BLaER1 (cell line): ENCODE data around the gene SLC8A1.

Experiments
- H3K27ac ChIP-seq: shearing (Covaris generic); formaldehyde crosslinking; 2 replicates; pipeline ENCODE4 v1.8.1; 2022
- H3K27me3 ChIP-seq: shearing (Covaris generic); formaldehyde crosslinking; 2 replicates; pipeline ENCODE4 v1.8.1; 2022
- H3K36me3 ChIP-seq: shearing (Covaris generic); formaldehyde crosslinking; 2 replicates; pipeline ENCODE4 v1.8.1; 2022
- H3K4me1 ChIP-seq: shearing (Covaris generic); formaldehyde crosslinking; 2 replicates; pipeline ENCODE4 v1.8.1; 2022
- H3K4me2 ChIP-seq: shearing (Covaris generic); formaldehyde crosslinking; 2 replicates; pipeline ENCODE4 v1.8.1; 2022
- H3K4me3 ChIP-seq: shearing (Covaris generic); formaldehyde crosslinking; 2 replicates; pipeline ENCODE4 v1.8.1; 2022
- H3K9ac ChIP-seq: shearing (Covaris generic); formaldehyde crosslinking; 2 replicates; pipeline ENCODE4 v1.8.1; 2022
- H3K9me3 ChIP-seq: shearing (Covaris generic); formaldehyde crosslinking; 2 replicates; pipeline ENCODE4 v1.8.1; 2022
- H4K20me1 ChIP-seq: shearing (Covaris generic); formaldehyde crosslinking; 2 replicates; pipeline ENCODE4 v1.8.1; 2022
- Cebpa-rat ChIP-seq: shearing (Covaris generic); IDR thresholded peaks from 2 replicates; pipeline ENCODE4 v1.8.1; 2022

SLC8A1 gene

DNA sequence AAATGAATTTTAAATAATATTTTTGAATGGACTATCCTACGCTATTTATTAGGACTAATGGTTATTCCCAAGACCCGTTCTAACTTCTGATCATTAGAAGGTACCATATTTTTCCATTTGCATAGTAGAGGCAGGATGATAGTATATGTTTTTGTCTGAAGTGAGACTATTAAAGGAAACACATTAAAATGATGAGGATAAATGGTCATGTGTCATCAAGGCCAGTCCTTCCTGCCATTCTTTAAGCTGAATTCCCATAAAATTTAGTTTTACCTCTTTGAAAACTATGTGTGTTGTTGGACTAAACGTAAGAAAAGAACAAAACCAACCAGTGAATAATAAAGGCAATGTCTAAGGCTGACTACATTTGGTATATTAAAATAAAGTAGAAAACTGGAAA is 121.8 kb downstream of the SLC8A1 start:
- Histone ChIP-seq H3K4me2 (no peak overlapping the region), H3K9me3 (peaks cover 11% of the 10 kb centered on the region), H3K4me3 (no peak overlapping the region), H3K4me1 (peaks cover 13% of the 10 kb centered on the region), H4K20me1 (no peaks in the 10 kb centered on the region), H3K36me3 (peaks cover 12% of the 10 kb centered on the region; the same call in 1 of the 2 replicates), H3K9ac (no peak overlapping the region), H3K27ac (no peak overlapping the region), H3K27me3 (no peaks in the 10 kb centered on the region)
- no peak for TF ChIP-seq Cebpa-rat

DNA sequence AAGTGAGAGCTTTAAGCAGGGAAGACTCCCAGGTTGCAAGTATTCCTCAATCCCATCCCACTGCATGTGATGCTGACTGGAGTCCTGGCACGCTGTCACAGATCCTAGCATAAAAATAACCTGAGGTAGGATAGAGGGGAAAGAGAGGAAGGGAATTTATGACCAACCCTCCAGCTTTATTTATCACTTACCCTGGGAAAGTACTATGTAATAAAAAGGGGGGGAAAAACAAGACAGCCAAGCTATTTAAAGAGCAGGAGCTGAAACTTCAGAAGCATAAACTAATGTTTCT is 122.2 kb downstream of the SLC8A1 start:
- no peaks in the 10 kb centered on the region for H3K27me3 ChIP-seq
- no peak overlapping the region for H3K4me2 ChIP-seq
- no peak overlapping the region for H3K9ac ChIP-seq
- no peak overlapping the region for H3K4me3 ChIP-seq
- H3K36me3 ChIP-seq = peaks cover 14% of the 10 kb centered on the region; the same call in 1 of the 2 replicates
- H4K20me1 ChIP-seq = no peaks in the 10 kb centered on the region
- peaks cover 11% of the 10 kb centered on the region for H3K9me3 ChIP-seq
- H3K27ac ChIP-seq = no peak overlapping the region
- TF ChIP-seq Cebpa-rat = no peak
- peaks cover 17% of the 10 kb centered on the region for H3K4me1 ChIP-seq

- Histone ChIP-seq H3K4me1 (peaks cover 20% of the 10 kb centered on the region), H3K4me3 (no peak overlapping the region), H3K9ac (no peak overlapping the region), H3K4me2 (no peak overlapping the region), H3K27ac (no peak overlapping the region), H3K36me3 (peaks cover 19% of the 10 kb centered on the region; the same call in 1 of the 2 replicates), H3K9me3 (peaks cover 11% of the 10 kb centered on the region), H3K27me3 (no peaks in the 10 kb centered on the region), H4K20me1 (no peaks in the 10 kb centered on the region)
- no peak for TF ChIP-seq Cebpa-rat
These were observed 126.8 kb downstream of the SLC8A1 start for GRCh38 chr2:40325116-40325515.

DNA sequence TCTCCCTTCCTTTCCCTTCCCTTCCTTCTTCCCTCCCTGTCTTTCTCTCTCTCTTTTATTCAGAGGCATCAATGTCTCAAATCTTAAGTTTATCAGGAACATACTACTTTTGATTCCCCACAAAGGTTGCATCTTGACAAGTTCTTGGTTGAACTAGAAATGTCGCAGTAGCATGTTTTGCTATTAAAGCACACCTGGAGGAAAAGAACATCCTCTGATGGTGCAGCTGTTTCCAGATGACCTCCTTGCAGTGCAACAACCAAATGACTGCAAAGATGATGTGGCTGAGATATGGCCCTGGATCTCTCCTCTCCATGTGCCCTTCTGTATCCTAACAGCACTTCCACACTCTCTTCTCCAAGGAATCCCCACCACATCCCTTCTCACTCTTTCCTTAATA is 127.2 kb downstream of the SLC8A1 start:
- Histone ChIP-seq H3K27me3 (no peaks in the 10 kb centered on the region), H3K4me2 (no peak overlapping the region), H3K4me3 (no peak overlapping the region), H3K9ac (no peak overlapping the region), H3K27ac (no peak overlapping the region), H3K4me1 (peaks cover 20% of the 10 kb centered on the region), H4K20me1 (no peaks in the 10 kb centered on the region), H3K9me3 (peaks cover 11% of the 10 kb centered on the region), H3K36me3 (peaks cover 19% of the 10 kb centered on the region; the same call in 1 of the 2 replicates)
- no peak for TF ChIP-seq Cebpa-rat

DNA sequence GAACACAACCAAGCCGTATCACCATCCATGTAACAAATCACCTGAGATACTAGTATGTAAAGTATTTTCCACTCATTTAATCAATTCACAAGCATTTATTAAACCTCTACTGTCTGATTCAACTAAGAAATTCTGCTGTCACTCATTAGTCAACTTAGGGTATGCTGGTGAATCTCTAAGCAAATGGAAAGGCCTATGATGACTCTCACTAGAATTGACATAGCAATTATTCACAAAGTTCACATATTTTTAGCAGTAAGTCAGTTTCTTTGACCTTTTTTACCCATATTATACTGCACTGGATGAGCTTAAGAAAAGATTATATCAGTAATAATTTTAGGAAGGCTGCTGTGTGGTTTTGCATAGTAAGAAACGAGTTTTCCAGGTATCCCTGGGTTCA is 130.1 kb downstream of the SLC8A1 start:
- no peak for TF ChIP-seq Cebpa-rat
- Histone ChIP-seq H3K9me3 (peaks cover 7% of the 10 kb centered on the region), H4K20me1 (no peaks in the 10 kb centered on the region), H3K36me3 (peaks cover 19% of the 10 kb centered on the region; the same call in 1 of the 2 replicates), H3K27ac (no peak overlapping the region), H3K27me3 (no peaks in the 10 kb centered on the region), H3K4me3 (no peak overlapping the region), H3K4me2 (no peak overlapping the region), H3K9ac (no peak overlapping the region), H3K4me1 (peaks cover 20% of the 10 kb centered on the region)

DNA sequence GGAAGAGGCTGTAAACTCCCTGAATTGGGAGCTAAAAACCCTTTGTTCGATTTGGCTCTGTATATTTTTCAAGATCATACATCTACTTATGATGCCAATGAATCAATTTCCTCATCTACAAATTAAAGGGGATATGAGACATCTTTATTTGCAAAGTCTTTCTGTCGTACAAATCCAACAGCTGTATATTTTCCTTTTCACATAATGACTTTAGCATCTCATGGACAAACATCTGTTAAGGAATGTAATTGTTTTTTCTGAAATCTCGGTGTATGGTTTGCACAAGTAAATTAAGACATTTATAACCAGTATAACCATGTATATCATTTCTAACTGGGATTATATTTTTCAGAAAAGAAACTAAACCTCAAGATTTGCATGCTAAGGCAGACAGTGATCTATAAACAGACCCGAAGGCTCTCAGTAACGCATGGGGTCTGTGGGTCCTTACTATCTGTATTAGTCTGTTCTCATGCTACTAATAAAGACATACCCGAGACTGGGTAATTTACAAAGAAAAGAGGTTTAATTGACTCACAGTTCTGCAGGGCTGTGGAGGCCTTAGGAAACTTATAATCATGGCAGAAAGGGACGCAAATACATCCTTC is 130.8 kb downstream of the SLC8A1 start:
- Histone ChIP-seq H3K9ac (no peak overlapping the region), H3K27me3 (no peaks in the 10 kb centered on the region), H3K27ac (no peak overlapping the region), H4K20me1 (no peaks in the 10 kb centered on the region), H3K4me1 (peaks cover 13% of the 10 kb centered on the region), H3K36me3 (peaks cover 19% of the 10 kb centered on the region; the same call in 1 of the 2 replicates), H3K9me3 (peaks cover 8% of the 10 kb centered on the region), H3K4me3 (no peak overlapping the region), H3K4me2 (no peak overlapping the region)
- TF ChIP-seq Cebpa-rat = no peak

GRCh38 chr2:40318921-40319320 is 133.0 kb downstream of the SLC8A1 start:
- no peaks in the 10 kb centered on the region for H4K20me1 ChIP-seq
- H3K4me3 ChIP-seq = no peak overlapping the region
- H3K9me3 ChIP-seq = peaks cover 15% of the 10 kb centered on the region; the same call in 1 of the 2 replicates
- no peak overlapping the region for H3K27ac ChIP-seq
- no peak for TF ChIP-seq Cebpa-rat
- H3K9ac ChIP-seq = no peak overlapping the region
- H3K4me2 ChIP-seq = no peak overlapping the region
- H3K36me3 ChIP-seq = peaks cover 19% of the 10 kb centered on the region; the same call in 1 of the 2 replicates
- no peaks in the 10 kb centered on the region for H3K4me1 ChIP-seq
- no peaks in the 10 kb centered on the region for H3K27me3 ChIP-seq

DNA sequence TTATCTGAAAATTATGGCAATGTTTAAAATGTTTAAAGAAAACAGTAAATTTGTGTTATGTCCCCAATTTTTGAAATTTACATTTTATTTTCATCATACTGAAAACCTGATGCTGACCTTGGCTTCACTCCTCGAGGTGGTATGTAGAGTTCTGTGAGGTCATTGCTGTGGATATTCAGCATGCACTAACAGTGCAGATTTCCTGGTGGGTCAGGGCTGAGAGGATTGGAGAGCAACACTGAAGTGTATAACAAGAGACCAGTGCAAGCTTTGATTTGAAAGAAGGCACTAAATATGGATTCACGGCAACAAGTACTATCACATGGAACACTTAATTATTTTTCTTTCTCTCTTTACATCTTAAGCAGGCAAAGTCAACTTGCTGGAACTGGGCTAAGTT is 134.1 kb downstream of the SLC8A1 start:
- H3K4me1 ChIP-seq = no peaks in the 10 kb centered on the region
- TF ChIP-seq Cebpa-rat = no peak
- H3K27ac ChIP-seq = no peak overlapping the region
- H3K4me2 ChIP-seq = no peak overlapping the region
- no peaks in the 10 kb centered on the region for H4K20me1 ChIP-seq
- H3K9me3 ChIP-seq = peaks cover 19% of the 10 kb centered on the region; the same call in 1 of the 2 replicates
- H3K9ac ChIP-seq = no peak overlapping the region
- peaks cover 19% of the 10 kb centered on the region; the same call in 1 of the 2 replicates for H3K36me3 ChIP-seq
- no peak overlapping the region for H3K4me3 ChIP-seq
- H3K27me3 ChIP-seq = no peaks in the 10 kb centered on the region

DNA sequence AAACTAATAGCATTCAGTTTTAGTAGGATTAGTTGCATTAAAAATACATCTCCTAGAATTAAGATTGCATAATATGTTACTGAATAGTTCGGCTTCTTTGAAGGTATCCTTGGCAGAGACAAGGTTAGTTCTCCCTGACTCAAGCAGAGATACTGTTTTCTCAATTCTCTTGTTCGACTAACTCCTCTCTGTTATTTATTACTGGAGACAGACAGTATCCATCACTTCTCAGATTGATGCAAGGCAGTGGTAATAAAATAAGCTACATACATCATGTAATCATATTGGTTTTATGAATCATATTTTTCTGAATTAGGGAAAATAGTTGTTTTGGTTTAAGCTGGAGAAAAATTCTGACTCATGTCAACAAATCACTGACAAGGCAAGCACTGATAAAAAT is 134.8 kb downstream of the SLC8A1 start:
- Histone ChIP-seq H3K4me3 (no peak overlapping the region), H3K9ac (no peak overlapping the region), H3K4me1 (no peaks in the 10 kb centered on the region), H3K27ac (no peak overlapping the region), H3K36me3 (peaks cover 15% of the 10 kb centered on the region; the same call in 1 of the 2 replicates), H4K20me1 (no peaks in the 10 kb centered on the region), H3K4me2 (no peak overlapping the region), H3K9me3 (peaks cover 19% of the 10 kb centered on the region; the same call in 1 of the 2 replicates), H3K27me3 (no peaks in the 10 kb centered on the region)
- TF ChIP-seq Cebpa-rat = no peak

GRCh38 chr2:40316620-40317019 is 135.3 kb downstream of the SLC8A1 start:
- Histone ChIP-seq H3K36me3 (peaks cover 14% of the 10 kb centered on the region; the same call in 1 of the 2 replicates), H3K4me3 (no peak overlapping the region), H3K9me3 (peaks cover 19% of the 10 kb centered on the region; the same call in 1 of the 2 replicates), H4K20me1 (no peaks in the 10 kb centered on the region), H3K27me3 (no peaks in the 10 kb centered on the region), H3K4me1 (no peaks in the 10 kb centered on the region), H3K27ac (no peak overlapping the region), H3K9ac (no peak overlapping the region), H3K4me2 (no peak overlapping the region)
- TF ChIP-seq Cebpa-rat = no peak

GRCh38 chr2:40315683-40316082 is 136.2 kb downstream of the SLC8A1 start:
- Histone ChIP-seq H3K27me3 (no peaks in the 10 kb centered on the region), H3K4me1 (no peaks in the 10 kb centered on the region), H3K9me3 (peaks cover 19% of the 10 kb centered on the region; the same call in 1 of the 2 replicates), H3K9ac (no peak overlapping the region), H3K4me2 (no peak overlapping the region), H3K4me3 (no peak overlapping the region), H3K36me3 (peaks cover 10% of the 10 kb centered on the region; the same call in 1 of the 2 replicates), H3K27ac (no peak overlapping the region), H4K20me1 (no peaks in the 10 kb centered on the region)
- no peak for TF ChIP-seq Cebpa-rat
